ENCODE measurements around the gene DNMBP.
"Not testable (repeated sequence)": the region's sequence is repeated elsewhere in the genome, so short reads cannot be mapped to it uniquely, and the experiment has no call there.

Gene DNMBP

DNA sequence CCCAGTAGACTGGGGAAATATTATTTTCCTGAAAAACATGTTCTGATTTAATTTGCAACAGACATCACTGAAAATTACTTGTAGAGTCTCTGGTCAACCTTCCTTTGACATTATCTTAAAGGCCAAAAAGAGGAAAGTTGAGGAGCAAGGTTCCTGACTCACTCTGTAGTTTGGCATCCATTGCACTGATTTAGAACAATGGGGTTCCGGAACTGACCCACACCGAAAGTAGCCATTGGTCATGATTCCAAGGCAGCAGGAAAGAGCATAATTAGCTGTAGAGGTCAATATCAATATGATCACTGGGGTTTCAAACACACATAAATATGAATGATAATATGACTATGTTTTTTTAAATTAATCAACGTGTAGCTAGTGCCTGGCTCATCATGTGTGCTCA, 65.8 kb downstream of the DNMBP start:
- DNase-seq, result no peak

DNA sequence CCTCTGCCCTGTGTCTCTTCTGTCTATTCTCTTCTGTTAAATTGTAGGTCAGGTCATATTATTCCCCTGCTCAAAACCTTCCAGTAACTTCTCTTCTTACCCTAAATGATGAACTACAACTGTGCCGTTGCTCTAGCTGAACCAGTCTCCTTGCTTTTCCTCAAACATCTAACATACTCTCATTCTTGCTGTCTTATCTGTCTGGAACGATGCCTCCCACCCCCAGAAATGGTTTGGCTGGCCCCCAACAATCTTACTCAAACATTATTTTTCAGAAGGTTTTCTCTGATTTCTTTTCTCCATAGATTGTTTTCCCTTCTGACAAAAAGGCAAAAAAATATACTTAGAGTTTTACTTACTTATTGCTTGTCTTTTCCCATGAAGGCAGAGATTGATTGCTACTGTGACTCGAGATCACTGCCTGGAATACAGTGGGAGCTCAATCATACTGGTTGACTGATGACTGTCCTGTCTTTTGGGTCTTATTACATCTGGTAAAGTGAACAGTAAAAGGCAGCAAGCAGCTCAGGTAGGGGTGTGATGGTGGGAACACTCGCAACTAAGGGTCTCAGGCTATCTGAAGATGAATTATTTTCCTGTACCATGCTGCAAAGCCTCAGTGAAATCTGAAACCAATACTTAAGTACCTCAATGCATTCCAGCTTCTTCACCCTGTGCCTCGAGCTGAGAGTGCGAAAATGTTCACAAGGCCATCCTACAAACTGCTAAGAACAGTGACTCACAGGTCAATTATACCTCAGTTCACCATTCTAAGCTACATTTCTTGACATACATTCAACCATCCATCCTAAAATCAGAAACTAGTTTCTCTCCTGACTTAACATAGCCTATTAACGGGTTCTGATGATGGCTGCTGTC, 67.6 kb downstream of the DNMBP start:
- no peak for DNase-seq

DNA sequence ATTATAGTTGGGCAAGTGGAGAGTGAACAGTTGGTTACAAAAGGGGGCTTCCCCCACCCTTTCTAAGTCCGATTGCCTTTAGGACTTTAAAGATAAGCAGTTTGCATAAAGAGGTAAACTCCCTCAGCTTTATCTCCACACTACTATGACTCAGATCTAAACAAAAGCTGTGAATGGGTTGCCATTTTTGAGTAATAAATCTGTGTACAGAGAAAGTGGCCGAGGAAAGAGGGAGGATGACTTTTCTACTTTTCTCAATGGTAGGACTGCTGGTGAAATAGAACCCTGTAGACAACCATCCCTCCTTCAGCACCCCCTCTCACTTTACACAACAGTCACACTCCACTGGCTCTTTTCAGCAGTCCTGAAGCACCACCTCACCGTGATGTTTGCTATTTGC, 71.2 kb downstream of the DNMBP start:
- peak; percentile 13 for DNase-seq

DNA sequence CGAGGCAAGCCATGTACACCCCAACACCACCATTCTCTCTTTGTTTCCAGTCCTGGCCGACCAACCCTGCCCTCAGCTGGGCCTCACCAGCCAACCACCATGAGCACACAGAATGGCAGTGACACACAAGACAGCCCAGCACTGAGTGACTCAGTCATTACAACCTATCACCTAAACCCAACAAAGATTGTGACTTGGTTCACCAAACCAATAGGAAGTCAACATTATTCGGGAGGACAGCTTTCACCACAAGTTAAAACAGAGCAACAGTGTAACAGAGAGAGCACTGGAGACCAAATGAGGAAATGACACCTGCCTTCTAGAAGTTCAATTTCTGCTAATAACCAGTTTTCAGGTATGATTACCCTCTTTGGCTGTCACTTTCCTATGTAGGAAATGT, 72.1 kb downstream of the DNMBP start:
- DNase-seq, result no peak

DNA sequence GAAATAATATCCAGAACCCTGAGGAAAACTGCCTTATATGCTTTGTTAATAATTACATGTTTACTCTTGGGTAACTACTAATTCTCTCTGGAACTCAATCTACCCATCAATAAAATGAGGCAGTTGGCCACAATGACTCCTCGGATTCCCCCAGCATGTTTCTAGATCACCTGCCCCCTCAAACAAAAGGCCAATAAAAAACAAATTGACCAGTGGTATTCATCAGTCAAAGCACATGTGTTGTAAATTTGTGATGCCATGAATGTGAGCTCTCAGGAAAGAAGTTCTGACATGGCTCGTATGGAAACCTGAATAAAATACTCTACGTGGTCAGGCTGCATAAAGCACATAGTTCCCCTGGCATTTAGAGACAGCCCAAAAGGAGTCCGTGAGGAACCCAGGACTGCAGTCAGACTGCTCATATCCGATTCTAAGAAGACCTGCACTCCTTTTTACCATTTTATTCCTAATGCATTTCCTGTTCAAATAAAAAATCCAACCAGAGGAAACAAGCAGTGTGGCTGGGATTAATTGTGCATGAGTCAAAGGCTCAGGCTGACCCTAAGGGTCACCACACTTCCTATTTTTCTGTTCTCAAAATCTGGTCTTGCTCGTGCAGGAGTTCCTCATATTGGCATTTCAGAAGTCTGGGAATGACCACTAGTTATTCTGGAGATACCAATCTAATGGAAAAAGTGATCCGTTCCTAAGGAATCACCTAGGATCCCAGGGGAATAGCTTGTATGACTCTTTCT, 77.4 kb downstream of the DNMBP start:
- DNase-seq, result not testable (repeated sequence)

DNA sequence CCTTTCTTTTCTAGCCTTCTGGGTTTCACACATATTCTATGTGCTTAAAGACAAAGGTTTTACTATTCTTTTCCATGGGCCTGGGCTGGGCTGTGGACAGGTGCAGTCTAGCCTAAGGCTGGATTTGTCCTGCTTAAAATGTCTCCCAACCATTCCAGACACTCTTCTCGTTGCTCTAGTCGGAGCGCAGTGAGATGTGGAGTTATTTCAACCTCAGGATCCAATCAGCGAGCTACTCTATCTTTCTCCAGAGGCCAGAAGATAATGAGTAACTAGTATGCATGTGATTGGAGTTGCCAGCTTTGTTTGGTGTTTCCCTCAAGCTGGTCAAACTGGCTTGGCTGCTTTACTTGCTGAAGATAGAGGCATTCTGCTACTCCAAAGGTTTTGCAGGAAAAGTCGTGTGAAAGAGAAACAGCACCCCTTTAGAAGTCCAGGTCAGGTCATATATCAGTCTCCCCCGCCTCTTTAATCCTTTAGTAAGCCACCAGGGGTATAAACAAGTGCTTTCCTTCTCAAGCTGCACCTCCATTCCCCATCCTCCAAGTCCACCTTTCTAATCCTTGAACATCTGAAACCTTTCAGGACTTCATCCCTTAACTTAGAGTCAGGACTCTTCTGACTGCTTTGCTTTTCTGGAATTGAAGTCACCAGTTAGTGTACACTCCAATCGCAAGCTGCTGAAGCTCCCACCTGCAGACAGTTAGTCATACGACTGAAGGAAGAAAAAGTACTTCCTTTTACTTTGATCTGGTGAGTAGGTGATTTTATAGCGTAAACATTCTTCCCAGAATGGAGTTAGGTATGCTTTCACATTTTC, 78.8 kb downstream of the DNMBP start:
- no peak for DNase-seq

DNA sequence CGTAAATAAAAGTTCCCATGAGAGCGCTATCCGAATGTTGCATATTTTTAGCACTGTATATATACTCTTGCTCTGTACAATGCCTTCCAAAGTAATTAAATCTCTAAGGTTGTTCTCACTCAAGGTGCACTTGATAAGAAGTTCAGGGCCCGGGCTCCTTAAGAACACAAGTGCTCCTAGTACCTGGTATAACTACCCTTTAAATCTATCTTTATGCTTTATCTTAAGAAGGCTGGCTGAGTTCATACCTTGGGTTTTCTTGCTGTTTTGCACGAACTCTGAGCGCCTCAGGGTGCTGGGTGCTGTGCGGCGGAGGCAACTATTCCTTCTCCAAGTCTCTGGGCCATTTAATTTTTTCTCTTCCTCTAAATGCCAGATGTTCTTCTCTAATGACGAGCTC, 80.4 kb downstream of the DNMBP start:
- DNase-seq, result no peak

DNA sequence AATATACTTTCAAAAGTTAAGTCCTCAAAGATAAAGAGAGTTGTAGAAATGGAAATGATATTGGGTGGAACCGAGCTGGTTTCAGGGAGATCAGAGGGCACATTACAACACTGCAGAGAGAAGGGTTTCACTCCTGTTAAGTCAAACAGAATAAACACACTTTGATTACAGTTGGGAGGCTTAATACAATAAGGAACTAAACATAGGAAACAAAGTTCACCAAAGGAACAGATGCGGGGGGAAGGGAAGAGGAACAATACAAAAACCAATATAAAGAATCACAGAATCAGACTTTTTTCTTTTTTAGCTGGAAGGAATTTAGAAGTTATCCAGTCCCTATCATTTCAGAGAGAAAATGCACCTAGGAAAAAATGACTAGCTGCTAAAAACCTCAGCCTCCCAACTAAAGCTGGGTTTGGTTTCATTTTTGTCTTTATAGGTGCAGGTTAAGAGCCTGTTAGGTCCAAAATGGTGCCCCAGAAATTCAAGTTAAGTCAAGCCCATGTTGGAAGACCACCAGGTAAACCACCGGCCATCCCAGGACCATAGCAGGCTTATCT, 81.9 kb downstream of the DNMBP start:
- DNase-seq, result no peak

DNA sequence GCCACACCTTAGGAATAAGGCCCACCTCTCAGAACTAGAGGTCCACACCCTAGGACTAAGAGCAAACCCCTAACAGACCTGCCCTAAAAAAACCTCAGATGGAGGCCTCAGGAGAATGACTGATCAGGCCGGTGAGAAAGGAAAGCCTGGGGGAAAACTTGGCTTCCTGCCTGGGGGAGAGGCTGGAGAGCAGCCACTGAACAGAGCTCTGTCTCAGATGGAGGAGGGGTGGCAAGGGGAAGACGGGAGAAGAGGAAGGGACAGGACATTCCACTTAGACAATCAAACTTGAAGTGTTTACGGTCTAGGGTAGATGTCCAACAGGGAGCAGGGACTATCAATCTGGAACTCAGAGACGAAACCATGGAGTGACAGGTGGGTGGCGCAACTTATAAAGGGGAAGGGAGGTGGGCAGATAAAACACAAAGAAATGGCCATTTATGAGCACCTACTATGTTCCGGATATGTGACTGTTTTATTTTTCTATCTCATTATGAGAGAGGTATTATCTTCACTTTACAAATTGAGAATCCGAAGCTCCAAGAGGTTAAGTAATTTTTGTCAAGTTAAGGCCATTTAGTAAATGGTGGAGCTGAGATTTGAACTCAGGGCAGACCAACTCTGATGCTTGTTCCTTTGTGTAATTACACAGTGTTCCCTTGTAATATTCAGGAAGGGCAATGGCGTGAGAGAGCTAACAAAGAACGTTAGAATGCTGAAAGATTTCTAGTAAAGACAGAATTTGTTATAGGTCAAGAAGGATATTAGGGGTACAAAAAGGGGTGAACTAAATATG, 82.6 kb downstream of the DNMBP start:
- peak; percentile 2 for DNase-seq

DNA sequence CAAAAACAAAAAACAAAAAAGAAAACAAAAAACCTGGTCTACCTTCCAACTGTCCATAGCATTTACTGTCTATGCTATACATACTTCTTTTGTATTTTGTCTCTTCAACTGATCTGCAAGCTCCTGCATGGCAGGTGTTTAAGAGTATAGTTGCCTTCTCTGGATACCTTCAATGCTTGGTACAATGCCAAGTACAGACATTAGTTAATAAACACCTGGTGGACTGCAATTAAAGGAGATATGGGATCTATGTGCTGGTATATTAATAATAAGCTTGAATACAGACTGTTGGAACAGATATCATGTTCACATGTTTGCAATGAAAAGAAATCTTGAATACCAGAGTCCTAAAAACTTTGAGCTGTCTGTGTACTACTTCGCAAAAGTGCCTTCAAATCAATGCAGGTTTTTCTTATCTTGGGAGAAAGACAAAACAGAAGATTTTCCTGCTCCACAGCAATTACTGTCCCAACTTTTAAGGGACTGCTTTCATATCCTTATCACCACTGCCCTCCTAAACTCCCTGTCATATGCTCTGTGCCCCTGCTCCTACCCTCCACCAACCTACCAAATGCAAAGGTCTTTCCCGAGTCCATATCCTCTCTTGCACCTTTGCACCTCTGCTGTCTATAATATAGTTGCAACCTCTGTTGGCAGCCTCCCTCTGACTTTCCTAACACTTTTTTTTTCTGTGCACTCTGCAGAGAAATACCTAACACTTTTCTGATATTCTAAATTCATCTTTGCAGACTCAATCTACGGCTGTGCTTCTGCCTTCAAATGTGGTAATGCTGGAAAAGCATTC, 85.1 kb downstream of the DNMBP start:
- peak; percentile 2 for DNase-seq

DNA sequence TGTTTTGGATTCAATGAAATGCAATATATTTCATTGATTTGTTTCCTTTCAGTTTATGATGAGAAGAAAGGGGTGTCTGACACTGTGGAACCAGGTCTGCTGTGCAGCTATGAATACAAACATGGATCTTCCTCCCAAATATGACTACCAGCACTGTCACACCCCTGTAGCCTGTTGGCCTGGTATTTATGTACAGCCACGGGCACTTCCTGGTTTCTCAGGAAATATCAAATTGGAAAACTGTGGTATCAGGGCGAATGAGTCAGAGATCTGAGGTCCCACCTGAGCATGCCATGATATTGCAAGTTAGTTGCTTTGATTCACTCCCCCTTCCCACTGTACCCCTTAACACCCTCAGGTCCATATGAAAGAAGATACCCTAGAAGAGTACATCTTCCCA, 87.8 kb downstream of the DNMBP start:
- no peak for DNase-seq

DNA sequence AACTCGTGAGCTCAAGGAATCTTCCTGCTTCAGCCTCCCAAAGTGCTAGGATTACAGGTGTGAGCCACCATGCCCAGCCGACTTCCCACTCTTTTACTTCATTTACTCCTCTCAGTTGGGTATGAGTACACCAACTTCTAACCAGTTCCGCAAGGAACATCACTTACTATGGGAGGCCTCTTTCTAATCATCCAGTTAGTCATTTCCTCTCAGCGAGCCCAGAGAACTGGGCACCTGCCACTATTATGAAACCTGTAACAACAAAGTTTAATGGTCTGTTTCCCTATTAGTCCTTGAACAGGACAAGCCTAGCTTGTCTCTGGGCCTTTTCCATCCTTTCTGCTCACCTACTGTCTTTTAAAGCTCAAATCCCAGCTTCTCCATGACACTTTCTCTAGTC, 88.8 kb downstream of the DNMBP start:
- DNase-seq, result no peak

DNA sequence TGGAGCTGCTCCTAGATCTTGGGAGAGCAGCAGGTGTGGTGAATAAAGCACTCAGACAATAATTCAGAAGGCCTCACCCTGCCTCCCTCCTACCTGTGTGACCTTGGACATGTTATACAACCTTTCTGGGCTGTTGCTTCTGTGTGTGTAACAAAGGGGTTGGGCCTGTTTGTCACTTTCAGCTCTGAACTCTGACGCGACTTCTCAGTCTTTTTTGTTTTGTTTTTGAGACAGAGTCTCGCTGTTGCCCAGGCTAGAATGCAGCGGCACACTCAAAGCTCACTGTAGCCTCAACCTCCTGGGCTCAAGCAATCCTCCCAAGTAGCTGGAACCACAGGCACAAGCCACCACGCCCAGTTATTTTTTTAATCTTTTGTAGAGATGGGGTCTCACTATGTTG, 89.3 kb downstream of the DNMBP start:
- DNase-seq, result no peak

DNA sequence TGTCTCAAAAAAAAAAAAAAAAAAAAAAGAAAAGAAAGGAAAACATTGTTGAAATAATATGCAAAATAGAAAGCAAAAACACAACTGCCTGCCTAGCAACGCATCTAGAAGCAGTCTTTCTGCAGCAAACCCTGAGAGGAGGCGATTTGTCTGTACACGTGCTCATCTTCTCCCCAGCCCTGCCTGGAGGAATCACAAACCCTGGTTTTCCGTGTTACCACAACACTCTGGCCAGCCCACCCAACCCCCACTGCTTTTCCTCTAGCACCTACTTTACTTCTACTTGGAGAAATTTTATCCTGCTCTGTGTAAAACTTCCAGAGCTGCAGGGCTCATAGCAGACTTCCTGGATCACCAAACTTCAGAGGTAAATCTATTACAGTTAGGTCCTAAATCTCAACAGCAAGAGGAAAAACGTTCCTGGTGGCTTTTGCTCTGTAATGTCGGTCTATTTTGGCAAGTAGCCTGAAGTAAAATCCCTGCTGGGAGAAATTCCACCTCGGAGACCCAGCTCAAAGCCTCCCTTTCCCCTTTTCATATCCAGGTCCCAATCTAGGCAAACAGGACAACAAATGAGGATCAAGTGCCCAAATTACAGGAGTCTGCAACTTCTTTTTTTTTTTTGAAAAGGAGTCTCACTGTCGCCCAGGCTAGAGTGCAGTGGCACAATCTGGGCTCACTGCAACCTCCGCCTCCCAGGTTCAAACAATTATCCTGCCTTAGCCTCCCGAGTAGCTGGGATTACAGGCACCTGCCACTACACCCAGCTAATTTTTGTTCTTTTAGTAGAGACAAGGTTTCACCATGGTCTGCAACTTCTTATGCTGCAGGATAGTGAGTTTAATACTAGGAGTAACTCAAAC, 91.6 kb downstream of the DNMBP start:
- peak; percentile 46 for DNase-seq

DNA sequence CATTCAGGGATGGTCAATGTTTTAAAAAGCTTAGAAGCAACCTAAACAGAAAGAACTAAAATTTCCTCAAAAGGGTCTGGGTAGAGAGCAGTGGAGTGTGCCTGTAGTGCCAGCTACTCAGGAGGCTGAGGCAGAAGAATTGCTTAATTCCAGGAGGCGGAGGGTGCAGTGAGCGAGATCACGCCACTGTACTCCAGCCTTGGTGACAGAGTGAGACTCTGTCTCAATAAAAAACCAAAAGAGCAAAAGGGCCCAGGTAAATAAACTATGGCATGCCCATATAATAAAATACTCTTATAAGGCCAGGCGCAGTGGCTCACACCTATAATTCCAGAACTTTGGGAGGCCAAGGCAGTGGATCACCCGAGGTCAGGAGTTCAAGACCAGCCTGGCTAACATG, 93.0 kb downstream of the DNMBP start:
- no peak for DNase-seq

DNA sequence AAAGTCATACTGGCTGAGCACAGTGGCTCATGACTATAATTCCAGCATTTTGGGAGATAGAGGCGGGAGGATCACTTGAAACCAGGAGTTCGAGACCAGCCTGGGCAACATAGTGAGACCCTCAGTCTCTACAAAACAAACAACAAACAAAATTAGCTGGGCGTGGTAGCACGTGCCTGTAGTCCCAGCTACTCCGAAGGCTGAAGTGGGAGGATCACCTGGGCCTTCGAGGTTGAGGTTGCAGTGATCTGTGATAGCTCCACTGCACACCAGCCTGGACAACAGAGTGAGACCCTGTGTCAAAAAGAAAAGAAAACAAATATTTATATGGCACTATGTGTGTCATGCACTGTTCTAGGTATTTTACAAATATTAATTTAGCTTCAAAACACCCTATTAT, 94.3 kb downstream of the DNMBP start:
- no peak for DNase-seq

DNA sequence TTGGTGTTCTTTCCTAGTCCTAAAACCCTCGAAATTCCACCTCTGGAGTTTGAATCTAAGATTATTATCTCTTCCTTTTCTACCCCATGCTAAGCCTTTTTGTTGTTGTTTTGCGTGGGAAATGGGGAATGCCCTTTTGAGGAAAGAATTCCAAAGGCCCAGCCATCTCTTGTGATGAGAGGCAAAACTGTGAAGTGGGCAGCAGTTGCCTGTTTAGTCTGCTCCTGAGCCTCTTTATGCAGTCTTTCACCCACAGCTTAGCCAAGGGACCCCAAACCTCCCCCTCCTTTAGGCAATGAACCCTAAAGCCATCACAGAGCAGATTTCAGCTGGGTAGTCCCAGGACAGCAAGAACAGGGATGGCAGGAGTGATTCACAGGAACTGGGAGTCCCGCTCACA, 95.5 kb downstream of the DNMBP start:
- no peak for DNase-seq

DNA sequence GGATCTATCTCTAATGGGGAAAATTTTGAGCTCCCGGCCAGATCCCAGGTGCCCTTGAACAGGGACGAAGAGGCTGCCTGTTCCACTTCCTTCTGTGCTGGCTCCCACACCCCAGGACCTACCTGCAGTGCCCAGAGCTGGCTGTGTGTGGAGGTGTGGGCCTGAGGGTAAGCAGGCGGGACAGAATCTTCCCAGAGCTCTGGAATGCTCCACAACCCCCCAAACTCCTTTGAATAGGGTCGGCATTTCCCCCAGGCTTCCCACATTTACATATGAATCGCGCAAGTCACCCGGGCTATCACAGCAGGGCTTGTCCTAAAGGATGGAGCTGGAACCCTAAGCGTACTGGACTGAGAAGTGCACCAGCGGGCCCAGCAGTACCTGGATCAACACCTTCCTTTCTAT, 95.9 kb downstream of the DNMBP start:
- no peak for DNase-seq

DNA sequence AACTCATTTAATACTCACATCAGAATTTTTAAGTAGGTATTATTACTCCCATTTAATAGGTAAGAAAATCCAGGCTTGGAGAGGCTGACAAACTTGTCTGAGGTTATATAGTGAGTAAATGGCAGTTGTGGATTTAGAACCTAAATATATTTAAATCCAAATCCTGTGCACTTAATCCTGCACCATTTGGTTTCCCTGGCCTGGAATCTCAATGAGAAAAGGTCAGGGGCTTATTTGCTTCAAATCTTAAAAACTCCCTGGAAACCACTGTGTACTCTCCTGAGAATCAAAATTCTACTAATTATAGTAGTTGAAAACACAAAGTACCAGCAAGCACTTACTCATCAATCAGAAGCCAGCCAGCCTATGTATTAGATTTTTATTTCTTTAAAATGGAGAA, 97.7 kb downstream of the DNMBP start:
- DNase-seq, result no peak

DNA sequence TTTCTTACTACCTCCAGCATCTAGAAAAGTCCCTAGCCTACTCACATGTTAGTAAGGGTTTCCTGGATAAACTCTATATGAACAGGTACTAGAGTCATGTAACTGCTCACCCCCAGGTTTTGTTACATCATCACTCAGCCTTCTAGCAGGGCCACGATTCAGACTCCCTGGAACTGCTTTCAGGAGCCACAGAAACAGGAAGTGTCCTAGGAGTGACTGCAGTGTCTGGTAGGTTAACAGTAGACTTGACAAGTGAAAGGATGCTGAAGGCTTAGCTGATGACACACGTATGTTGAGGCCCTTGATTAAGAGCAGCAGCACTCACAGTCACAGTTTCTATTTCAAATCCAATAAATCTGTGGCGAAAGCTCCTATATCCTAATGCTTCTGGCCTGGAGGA, 101.2 kb downstream of the DNMBP start:
- no peak for DNase-seq

Data from NCI-H69 (cell line).